HG02884 (cell line): ENCODE measurements around the gene PPL.

ENCODE experiments used
- ATAC-seq: cut with Tn5 transposase; IDR thresholded peaks from one replicate; pipeline ENCODE4 v1.9.1; 2021; ENCODE audit warnings: mild to moderate bottlenecking, moderate library complexity; ENCODE audit not compliant: unreplicated experiment

PPL gene

GRCh38 chr16:4870138-4870671 is 66.7 kb downstream of the PPL start:
- no peak for ATAC-seq

- ATAC-seq = no peak
Measured at GRCh38 chr16:4869147-4869805, 67.7 kb downstream of the PPL start.

- ATAC-seq = no peak
Measured at GRCh38 chr16:4868535-4868934, 68.4 kb downstream of the PPL start.

- ATAC-seq = no peak
Measured at GRCh38 chr16:4868026-4868425, 68.9 kb downstream of the PPL start.

- no peak for ATAC-seq
Measured at GRCh38 chr16:4866586-4866985, 70.4 kb downstream of the PPL start.

- ATAC-seq = no peak
Measured at GRCh38 chr16:4865231-4865860, 71.6 kb downstream of the PPL start.

- ATAC-seq = no peak
Measured at GRCh38 chr16:4864728-4865127, 72.2 kb downstream of the PPL start.

- no peak for ATAC-seq
Measured at GRCh38 chr16:4862639-4863038, 74.3 kb downstream of the PPL start.

- ATAC-seq = no peak
Measured at GRCh38 chr16:4860727-4861342, 76.1 kb downstream of the PPL start.

- no peak for ATAC-seq
Measured at GRCh38 chr16:4859900-4860255, 77.1 kb downstream of the PPL start.

GRCh38 chr16:4859190-4859899 is 77.6 kb downstream of the PPL start:
- ATAC-seq = no peak

- ATAC-seq = no peak
Measured at GRCh38 chr16:4855804-4856203, 81.1 kb downstream of the PPL start.

- no peak for ATAC-seq
Measured at GRCh38 chr16:4855371-4855770, 81.6 kb downstream of the PPL start.

- ATAC-seq = no peak
Measured at GRCh38 chr16:4852221-4852872, 84.6 kb downstream of the PPL start.

GRCh38 chr16:4850211-4850610 is 86.7 kb downstream of the PPL start:
- ATAC-seq = no peak

GRCh38 chr16:4847774-4848587 is 89.0 kb downstream of the PPL start:
- ATAC-seq = peak; percentile 12

GRCh38 chr16:4846901-4847773 is 89.8 kb downstream of the PPL start, which contains the start of the genes GLYR1 and UBN1:
Gene GLYR1 (minus strand): TSS chr16:4847288. CDS start chr16:4847265, 23 bp downstream.
Gene UBN1 (plus strand): TSS chr16:4847481. CDS start chr16:4852918, 5,437 bp downstream.
- peak; percentile 78 for ATAC-seq

- peak; percentile 14 for ATAC-seq
Measured at GRCh38 chr16:4846503-4846900, 90.4 kb downstream of the PPL start.

- ATAC-seq = no peak
Measured at GRCh38 chr16:4840984-4841383, 96.0 kb downstream of the PPL start.
